Epithelial cell of alveolus of lung (primary cell): ENCODE data around the gene DOLPP1. TPM values are rescaled to one million over a fixed set of nuclear protein-coding genes. Genes with fewer than 3 reads are reported as not detected.

Source experiments
- total RNA-seq: library from RNA; depleted of rRNA; stranded (reverse); fragments of >200 nt; gene quantifications from 2 replicates; pipeline ENCODE4 v1.2.1, GENCODE V29; 2015

DOLPP1 gene, protein sequence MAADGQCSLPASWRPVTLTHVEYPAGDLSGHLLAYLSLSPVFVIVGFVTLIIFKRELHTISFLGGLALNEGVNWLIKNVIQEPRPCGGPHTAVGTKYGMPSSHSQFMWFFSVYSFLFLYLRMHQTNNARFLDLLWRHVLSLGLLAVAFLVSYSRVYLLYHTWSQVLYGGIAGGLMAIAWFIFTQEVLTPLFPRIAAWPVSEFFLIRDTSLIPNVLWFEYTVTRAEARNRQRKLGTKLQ
- 15.9 and 17.0 TPM in 2 replicates for total RNA-seq

DNA sequence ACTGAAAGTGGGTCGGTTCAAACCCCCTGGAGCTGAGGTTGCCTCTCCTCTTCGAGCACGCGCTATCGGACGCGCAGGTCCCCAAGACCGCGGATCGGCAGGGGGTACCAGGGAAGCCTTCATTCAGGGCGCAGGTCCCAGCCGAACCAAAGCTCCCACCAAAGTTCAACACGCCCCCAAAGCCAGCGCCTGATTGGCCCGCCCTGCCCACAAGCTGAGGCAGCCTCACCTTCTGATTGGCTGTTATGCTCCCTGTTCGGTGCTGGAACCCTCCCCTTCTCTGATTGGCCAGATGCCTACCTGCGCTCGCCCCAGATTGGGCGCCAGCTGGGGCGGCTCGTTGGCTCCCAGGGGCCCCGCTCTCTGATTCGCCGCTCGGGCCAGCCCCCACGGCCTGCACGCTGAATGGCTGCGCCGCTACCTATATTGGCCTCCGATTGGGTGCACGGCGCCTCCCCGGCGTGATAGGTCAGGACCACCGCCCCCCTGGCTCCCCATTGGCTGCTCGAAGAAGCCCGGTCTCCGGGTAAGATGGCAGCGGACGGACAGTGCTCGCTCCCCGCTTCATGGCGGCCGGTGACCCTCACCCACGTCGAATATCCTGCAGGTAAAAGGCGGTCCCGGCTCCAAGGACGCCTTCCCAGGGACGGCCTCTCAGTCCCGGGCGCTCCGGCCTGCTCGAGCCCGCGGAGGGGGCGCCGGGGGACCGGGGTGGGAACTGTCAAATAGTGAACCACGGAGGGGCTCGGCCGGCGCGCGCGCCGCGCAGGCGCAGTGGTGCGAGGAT, at the start of gene DOLPP1:
Gene DOLPP1 (plus strand): TSS at position 511 of the 787 bp plus-strand sequence. CDS start 21 bp downstream, at position 532.

DNA sequence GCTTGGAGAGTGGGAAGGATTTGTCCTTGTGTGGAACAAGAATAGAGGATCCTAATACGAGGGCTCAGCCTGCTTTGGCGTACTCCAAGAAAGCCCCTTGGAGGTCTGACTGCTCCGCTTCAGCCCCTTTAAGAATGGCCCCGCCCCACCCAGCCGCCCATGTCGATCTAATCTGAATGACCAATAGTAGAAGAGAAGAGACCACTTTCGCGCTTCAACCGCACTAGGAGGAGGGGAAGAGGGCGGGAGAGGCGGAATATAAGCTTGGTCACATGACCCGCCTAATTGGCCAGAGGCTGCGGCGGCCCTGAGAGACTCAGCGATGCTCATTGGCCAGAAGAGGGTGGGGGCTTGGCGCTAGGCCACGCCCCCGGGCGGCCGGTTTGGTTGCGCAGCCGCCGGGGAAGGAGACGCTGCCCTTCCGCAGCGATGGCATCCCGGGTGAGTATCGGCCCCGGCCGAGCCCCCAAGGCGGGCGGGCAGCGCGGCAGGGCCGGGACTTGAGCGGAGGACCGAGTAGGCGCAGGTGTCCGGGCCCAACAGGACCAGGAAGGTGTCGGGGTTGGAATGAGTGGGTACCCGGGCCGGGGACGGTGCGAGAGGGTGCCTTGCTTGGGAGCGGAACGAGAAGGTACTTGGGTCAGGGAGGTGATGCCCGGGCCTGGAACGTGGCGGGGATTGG, 44.5 kb upstream of the DOLPP1 start, which contains the start of gene MIGA2:
Gene MIGA2 (plus strand): TSS at position 386 of the 682 bp plus-strand sequence. CDS start 3,969 bp downstream, outside the sequence.

DNA sequence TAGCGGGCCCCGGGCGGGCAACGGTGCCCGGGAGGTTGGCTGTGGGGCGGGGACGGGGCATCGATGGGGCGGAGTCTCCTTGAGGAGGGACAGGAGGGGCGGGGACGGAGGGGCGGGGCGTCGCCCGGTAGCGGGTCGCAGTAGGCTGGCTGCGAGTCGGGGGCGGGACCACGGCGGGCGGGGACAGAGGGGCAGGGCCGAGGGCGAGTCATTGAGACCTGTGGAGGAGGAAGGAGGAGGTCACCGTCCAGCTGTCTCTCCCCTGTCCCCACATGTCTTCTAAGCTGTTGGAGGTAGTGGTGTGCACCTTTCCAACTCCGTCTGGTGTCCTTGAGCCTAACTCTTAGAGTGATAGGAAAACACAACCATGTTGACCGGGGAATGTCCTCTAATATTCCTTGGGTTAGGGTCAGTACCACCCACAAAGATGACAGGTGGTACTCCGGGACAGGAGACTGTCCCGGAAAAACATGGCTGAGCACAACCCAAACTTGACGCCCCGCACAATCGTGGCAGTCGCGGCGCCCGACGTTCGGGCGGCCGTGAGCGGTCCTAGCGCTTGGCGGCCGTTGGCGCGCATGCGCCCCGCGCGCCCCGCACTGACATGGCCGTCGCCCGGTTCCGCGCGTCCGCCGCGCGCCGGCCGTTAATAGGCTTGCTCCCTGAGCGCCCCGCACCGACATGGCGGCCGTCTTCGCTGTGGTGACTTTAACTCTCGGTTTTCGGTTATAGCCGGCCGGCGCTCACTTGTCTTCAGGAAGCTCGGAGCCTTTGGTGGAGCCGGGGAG, 30.0 kb downstream of the DOLPP1 start, which contains the start of the genes CRAT and PTPA:
Gene CRAT (minus strand): TSS at position 54 of the 788 bp plus-strand sequence. CDS start 284 bp downstream, outside the sequence.
Gene PTPA (plus strand): TSS at position 676 of the 788 bp plus-strand sequence. CDS start 186 bp downstream, outside the sequence.

Other genes with a start within 250 kb of the DOLPP1 start
- 9.3 and 15.1 TPM in 2 replicates for gene KYAT1, start 199.2 kb upstream of the DOLPP1 start, total RNA-seq
- gene LRRC8A, start 199.0 kb upstream of the DOLPP1 start, total RNA-seq: 37.4 and 53.9 TPM in 2 replicates
- 11.9 and 16.9 TPM in 2 replicates for gene PHYHD1, start 160.1 kb upstream of the DOLPP1 start, total RNA-seq
- 28.2 and 30.3 TPM in 2 replicates for gene DOLK, start 133.5 kb upstream of the DOLPP1 start, total RNA-seq
- gene NUP188, start 133.4 kb upstream of the DOLPP1 start, total RNA-seq: 30.1 and 40.9 TPM in 2 replicates
- gene SH3GLB2, start 52.8 kb upstream of the DOLPP1 start, total RNA-seq: 25.4 and 38.4 TPM in 2 replicates
- 11.1 and 23.6 TPM in 2 replicates for gene MIGA2, start 44.5 kb upstream of the DOLPP1 start, total RNA-seq
- gene CRAT, start 29.7 kb downstream of the DOLPP1 start, total RNA-seq: 29.6 and 45.8 TPM in 2 replicates
- gene PTPA, start 30.3 kb downstream of the DOLPP1 start, total RNA-seq: 135 and 153 TPM in 2 replicates
- gene IER5L, start 97.2 kb downstream of the DOLPP1 start, total RNA-seq: 54.2 and 109 TPM in 2 replicates